Karpas-422 (cell line): ENCODE measurements around the gene MED12L. TPM values are rescaled to one million over a fixed set of nuclear protein-coding genes. Genes with fewer than 3 reads are reported as not detected.

ENCODE experiments used
- DNase-seq: peaks from one replicate; pipeline ENCODE4 v3.0.0-alpha.2; 2015
- H2AFZ ChIP-seq: fragments of 200-600 bp; sonication (generic); 2 replicates; pipeline ENCODE4 v1.6.1; 2014; ENCODE audit warnings: antibody characterized with exemption, low read length, mixed read lengths
- H3K27ac ChIP-seq: fragments of 200-600 bp; sonication (generic); 2 replicates; pipeline ENCODE4 v1.5.1; 2014; ENCODE audit warnings: mild to moderate bottlenecking, low read length, moderate library complexity
- H3K27me3 ChIP-seq: fragments of 200-600 bp; sonication (generic); 2 replicates; pipeline ENCODE4 v1.6.1; 2014; ENCODE audit warnings: low read length, mixed read lengths
- H3K36me3 ChIP-seq: fragments of 200-600 bp; sonication (generic); 2 replicates; pipeline ENCODE4 v1.6.1; 2014; ENCODE audit warnings: low read length, mixed read lengths; ENCODE audit not compliant: insufficient read depth
- H3K4me1 ChIP-seq: fragments of 200-600 bp; sonication (generic); 2 replicates; pipeline ENCODE4 v1.6.1; 2014; ENCODE audit warnings: mild to moderate bottlenecking, low read length, mixed read lengths
- H3K4me2 ChIP-seq: fragments of 200-600 bp; sonication (generic); 2 replicates; pipeline ENCODE4 v1.6.1; 2014; ENCODE audit warnings: low read length, low read depth, mild to moderate bottlenecking; ENCODE audit not compliant: poor library complexity, severe bottlenecking
- H3K4me3 ChIP-seq: fragments of 200-600 bp; sonication (generic); 2 replicates; pipeline ENCODE4 v1.5.1; 2014; ENCODE audit warnings: mild to moderate bottlenecking, antibody characterized with exemption, low read length, mixed read lengths
- H3K79me2 ChIP-seq: fragments of 200-600 bp; sonication (generic); 2 replicates; pipeline ENCODE4 v1.6.1; 2014; ENCODE audit warnings: mild to moderate bottlenecking, low read length, mixed read lengths
- H3K9ac ChIP-seq: fragments of 200-600 bp; sonication (generic); 2 replicates; pipeline ENCODE4 v1.6.0; 2014; ENCODE audit warnings: low read length
- H3K9me2 ChIP-seq: fragments of 200-600 bp; sonication (generic), shearing (Covaris generic); replicated peaks from 2 replicates; pipeline ENCODE4 v1.6.0; 2014; ENCODE audit warnings: mild to moderate bottlenecking, low read length, moderate library complexity; ENCODE audit not compliant: insufficient read depth
- H3K9me3 ChIP-seq: fragments of 300-700, 200-600 bp; sonication (generic); 2 replicates; pipeline ENCODE4 v1.6.1; 2014; ENCODE audit warnings: low read length, mixed read lengths
- H4K20me1 ChIP-seq: fragments of 200-600 bp; sonication (generic); 2 replicates; pipeline ENCODE4 v1.6.1; 2014; ENCODE audit warnings: mild to moderate bottlenecking, antibody characterized with exemption, low read length, low read depth; ENCODE audit not compliant: insufficient read depth
- total RNA-seq: library from RNA; depleted of rRNA; stranded (reverse); fragments of >200 nt; shearing (Covaris generic); gene quantifications from 2 replicates; pipeline ENCODE4 v1.2.3, GENCODE V29; 2014; ENCODE audit warnings: low replicate concordance

The MED12L gene
- total RNA-seq, 1 experiment from 2014 or later, result 2.4 TPM

DNA sequence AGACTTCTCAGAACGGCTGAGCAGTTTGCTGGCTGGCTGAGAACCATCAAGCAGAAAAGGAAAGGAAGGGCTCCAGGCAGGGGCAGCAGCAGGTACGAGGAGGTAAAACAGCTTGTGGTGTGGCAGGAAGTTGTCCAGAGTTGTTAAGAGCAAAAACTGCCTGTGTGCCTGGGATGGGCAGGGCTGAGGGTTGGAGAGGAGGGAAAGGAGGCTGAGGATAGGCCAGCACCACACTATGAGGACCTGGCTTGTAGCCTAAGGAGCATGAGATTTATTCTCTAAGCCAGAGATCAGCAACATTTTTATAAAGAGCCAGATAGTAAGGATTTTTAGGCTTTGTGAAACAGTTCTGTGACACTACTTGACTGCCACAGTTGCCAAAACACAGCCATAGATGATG, 367.4 kb downstream of the MED12L start:
- no peaks in the 10 kb centered on the region for H3K79me2 ChIP-seq

DNA sequence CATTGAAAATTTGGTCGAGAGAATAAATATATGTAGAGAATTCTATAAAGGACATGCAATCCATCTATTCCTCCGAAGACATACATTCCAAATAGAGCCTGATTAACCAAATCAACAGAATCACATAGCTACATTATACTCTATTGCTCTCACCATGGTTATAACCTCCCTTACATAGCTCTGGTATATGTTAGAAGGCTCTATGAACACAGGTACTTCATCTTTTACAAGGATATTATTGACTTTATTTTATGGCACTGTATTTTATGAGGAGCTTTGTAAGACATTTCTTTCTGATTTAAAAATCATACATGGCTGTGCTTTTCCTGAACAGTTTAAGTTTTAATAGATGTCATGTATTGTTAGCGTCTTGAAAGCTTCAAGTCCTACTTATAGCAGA, 370.6 kb downstream of the MED12L start:
- H2AFZ ChIP-seq, result no peak overlapping the region
- H4K20me1 ChIP-seq, result no peaks in the 10 kb centered on the region
- H3K27me3 ChIP-seq, result no peaks in the 10 kb centered on the region
- no peak overlapping the region for H3K4me2 ChIP-seq
- H3K9me3 ChIP-seq, result no peaks in the 10 kb centered on the region
- H3K79me2 ChIP-seq, result no peaks in the 10 kb centered on the region
- no peaks in the 10 kb centered on the region for H3K36me3 ChIP-seq
- H3K27ac ChIP-seq, result no peak overlapping the region
- H3K9me2 ChIP-seq, result no peaks in the 10 kb centered on the region
- H3K4me1 ChIP-seq, result no peaks in the 10 kb centered on the region
- DNase-seq, result no peak
- no peak overlapping the region for H3K9ac ChIP-seq
- H3K4me3 ChIP-seq, result no peak overlapping the region

More for the DNA sequence above, 367.4 kb downstream of the MED12L start:
- no peak overlapping the region for H2AFZ ChIP-seq
- H3K4me1 ChIP-seq, result no peaks in the 10 kb centered on the region
- H3K4me3 ChIP-seq, result no peak overlapping the region
- no peak overlapping the region for H3K9ac ChIP-seq
- H3K27ac ChIP-seq, result no peak overlapping the region
- H3K9me2 ChIP-seq, result no peaks in the 10 kb centered on the region
- H3K4me2 ChIP-seq, result no peak overlapping the region
- DNase-seq, result no peak
- no peaks in the 10 kb centered on the region for H3K36me3 ChIP-seq
- no peaks in the 10 kb centered on the region for H4K20me1 ChIP-seq
- H3K9me3 ChIP-seq, result no peaks in the 10 kb centered on the region
- no peaks in the 10 kb centered on the region for H3K27me3 ChIP-seq

DNA sequence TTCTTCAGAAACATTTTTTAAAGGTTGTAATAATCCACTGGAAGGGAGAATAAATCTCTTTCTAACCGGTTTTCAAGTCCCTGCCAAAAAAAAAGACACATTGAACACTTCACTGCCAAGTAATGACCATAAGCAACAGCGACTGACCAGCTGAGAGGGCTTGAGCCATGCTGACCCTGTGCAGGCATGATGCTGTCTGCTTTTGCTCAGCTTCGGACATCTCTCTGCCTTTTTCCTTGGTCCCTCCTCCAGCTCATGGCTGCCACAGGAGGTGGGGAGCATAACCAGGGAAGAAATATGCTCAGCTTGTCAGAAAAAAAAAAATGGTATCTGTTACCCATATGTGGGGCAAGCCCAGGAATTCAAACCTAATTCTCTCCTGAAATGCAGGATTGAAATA, 373.9 kb downstream of the MED12L start:
- no peaks in the 10 kb centered on the region for H4K20me1 ChIP-seq
- H3K9me2 ChIP-seq, result no peaks in the 10 kb centered on the region
- H3K4me2 ChIP-seq, result no peak overlapping the region
- no peak overlapping the region for H3K4me3 ChIP-seq
- no peaks in the 10 kb centered on the region for H3K4me1 ChIP-seq
- no peaks in the 10 kb centered on the region for H3K36me3 ChIP-seq
- no peak overlapping the region for H3K9ac ChIP-seq
- H3K27ac ChIP-seq, result no peak overlapping the region
- no peaks in the 10 kb centered on the region for H3K79me2 ChIP-seq
- DNase-seq, result no peak
- H2AFZ ChIP-seq, result no peak overlapping the region
- H3K9me3 ChIP-seq, result no peaks in the 10 kb centered on the region
- H3K27me3 ChIP-seq, result no peaks in the 10 kb centered on the region

DNA sequence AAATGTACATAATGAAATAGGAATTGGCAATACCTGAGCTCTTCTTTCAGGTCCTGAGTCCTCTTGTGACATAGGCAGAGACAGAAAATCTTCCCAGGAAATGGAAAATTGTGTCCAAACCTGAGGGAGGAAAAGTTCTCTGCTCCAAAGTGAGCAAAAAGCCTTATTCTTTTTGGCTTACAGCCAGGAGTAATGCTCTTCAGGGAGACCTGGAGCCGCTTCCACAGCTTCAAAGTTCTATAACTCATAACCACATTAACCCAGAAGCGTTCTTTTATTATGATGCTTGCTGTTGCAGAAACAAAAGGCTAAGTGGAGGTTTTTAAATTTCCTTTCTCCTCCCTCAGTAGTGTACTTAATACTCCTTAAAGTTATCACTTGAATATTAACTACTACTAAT, 374.8 kb downstream of the MED12L start:
- no peak overlapping the region for H3K27ac ChIP-seq
- H3K9ac ChIP-seq, result no peak overlapping the region
- no peaks in the 10 kb centered on the region for H3K9me3 ChIP-seq
- no peaks in the 10 kb centered on the region for H3K79me2 ChIP-seq
- no peak overlapping the region for H3K4me2 ChIP-seq
- H3K4me1 ChIP-seq, result no peaks in the 10 kb centered on the region
- H2AFZ ChIP-seq, result no peak overlapping the region
- H3K9me2 ChIP-seq, result no peaks in the 10 kb centered on the region
- H3K4me3 ChIP-seq, result no peak overlapping the region
- H3K36me3 ChIP-seq, result no peaks in the 10 kb centered on the region
- no peaks in the 10 kb centered on the region for H3K27me3 ChIP-seq
- H4K20me1 ChIP-seq, result no peaks in the 10 kb centered on the region
- no peak for DNase-seq

DNA sequence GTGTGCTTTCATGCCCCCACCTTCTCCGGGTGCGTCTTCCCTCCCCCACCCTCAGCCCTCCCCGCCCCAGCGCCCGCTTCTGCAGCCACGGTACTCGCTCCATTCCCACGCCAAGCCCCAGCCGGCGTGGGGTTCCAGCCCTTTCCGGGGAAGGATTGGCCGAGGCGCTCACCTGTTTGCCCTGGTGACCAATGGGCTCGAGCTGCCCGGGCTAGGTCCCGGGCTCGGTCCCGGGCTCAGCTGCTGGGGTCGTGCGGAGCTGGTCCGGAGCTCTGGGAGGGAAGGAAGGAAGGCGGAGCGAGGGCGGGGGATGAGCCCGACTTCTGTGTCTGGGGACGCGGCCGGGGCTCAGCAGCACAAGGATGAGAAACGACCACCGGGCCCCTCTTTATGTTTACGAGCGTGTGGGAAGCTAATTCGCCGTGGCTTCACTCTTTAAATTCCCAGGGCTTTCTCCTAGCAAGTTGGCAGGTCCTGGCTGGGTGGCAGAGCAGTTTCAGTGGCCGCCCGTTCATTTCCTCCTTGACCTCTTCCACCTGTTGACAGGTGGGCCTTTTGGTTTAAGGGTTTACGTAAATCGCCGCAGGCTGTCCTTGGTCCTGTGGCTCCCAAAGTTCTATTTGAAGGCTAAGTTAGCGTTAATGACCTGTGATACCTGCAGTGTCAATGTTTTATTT, 375.4 kb downstream of the MED12L start, which contains the start of gene IGSF10:
TSS of gene IGSF10 (minus strand) at position 288 of the 677 bp plus-strand sequence. CDS start 2,352 bp downstream, outside the sequence.
- Histone ChIP-seq H3K27me3 (no peaks in the 10 kb centered on the region), H3K4me3 (no peak within 1 kb of the TSS), H3K4me2 (no peak within 1 kb of the TSS), H3K36me3 (no peaks in the 10 kb centered on the region), H3K4me1 (no peaks in the 10 kb centered on the region), H3K79me2 (no peaks in the 10 kb centered on the region), H3K9ac (no peak within 1 kb of the TSS), H3K27ac (no peak within 1 kb of the TSS), H4K20me1 (no peaks in the 10 kb centered on the region), H3K9me2 (no peaks in the 10 kb centered on the region), H3K9me3 (no peaks in the 10 kb centered on the region), H2AFZ (no peak within 1 kb of the TSS; the same call in 1 of the 2 replicates)
- no peak for DNase-seq

DNA sequence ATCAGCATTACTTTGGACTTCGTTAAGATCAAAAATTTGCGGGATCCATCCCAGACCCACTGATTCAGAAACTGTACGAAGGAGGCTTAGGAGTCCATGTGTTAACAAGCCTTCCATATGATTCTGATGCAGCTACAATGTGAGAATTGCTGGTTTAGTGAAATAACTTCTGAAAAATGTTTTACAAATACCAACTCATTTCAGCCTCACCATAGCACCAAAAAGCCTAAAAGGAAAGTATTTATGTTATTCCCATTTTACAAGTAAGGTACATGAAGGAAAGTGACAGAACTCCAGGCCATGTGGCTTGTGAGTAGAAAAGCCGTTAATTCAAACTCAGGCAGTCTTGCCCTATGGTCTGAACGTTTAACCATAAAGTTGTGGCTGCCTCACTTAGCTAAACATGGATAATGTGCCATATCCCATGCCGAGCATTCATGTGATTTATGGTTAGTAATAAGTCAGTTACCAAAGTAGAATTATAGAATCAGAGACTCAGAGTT, 376.9 kb downstream of the MED12L start:
- Histone ChIP-seq H3K4me2 (no peak overlapping the region), H3K9me2 (no peaks in the 10 kb centered on the region), H3K27me3 (no peaks in the 10 kb centered on the region), H2AFZ (no peak overlapping the region; the same call in 1 of the 2 replicates), H3K36me3 (no peaks in the 10 kb centered on the region), H3K27ac (no peak overlapping the region), H3K9ac (no peak overlapping the region), H4K20me1 (no peaks in the 10 kb centered on the region), H3K4me3 (no peak overlapping the region), H3K9me3 (no peaks in the 10 kb centered on the region), H3K79me2 (no peaks in the 10 kb centered on the region), H3K4me1 (no peaks in the 10 kb centered on the region)
- no peak for DNase-seq

DNA sequence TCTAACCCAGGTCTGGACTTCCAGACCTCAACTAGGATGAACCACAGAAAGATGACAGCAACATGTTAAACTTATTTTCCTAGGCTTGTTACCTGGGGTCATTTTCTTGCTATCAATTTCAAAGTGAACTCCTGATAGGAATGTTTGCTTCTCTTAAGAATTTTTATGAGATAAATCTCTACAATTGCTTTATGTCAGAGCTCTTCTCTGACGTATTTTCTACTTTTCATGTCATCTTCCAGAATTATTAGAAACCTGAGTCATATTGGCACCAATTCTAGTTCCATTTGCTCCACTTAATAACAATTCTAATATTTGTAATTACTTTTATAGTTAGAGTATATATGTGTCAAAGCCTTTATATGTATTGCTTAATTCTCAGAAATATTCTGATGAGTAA, 377.5 kb downstream of the MED12L start:
- Histone ChIP-seq H3K9me3 (no peaks in the 10 kb centered on the region), H3K4me2 (no peak overlapping the region), H3K27me3 (no peaks in the 10 kb centered on the region), H3K9me2 (no peaks in the 10 kb centered on the region), H3K4me3 (no peak overlapping the region), H3K36me3 (no peaks in the 10 kb centered on the region), H3K4me1 (no peaks in the 10 kb centered on the region), H3K79me2 (no peaks in the 10 kb centered on the region), H4K20me1 (no peaks in the 10 kb centered on the region), H3K9ac (no peak overlapping the region), H2AFZ (no peak overlapping the region), H3K27ac (no peak overlapping the region)
- DNase-seq, result no peak

DNA sequence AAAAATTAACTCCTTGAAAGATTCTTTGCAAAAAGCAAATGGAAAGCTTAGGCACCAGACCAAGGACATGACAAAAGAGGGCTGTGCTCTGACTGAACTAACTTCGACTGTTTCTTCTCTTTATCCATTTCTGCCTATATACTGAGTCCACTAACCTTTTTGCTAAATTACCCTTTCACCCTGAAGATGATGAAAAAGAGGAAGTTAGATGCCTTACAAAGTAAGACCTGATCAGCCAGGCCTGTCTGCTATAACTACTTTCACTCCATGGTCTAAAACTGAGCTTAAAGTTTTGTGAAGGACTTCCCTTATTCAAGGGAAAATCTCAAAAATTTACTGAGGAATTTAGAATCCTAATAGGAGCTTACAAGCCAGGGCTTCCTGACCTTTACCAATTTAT, 381.6 kb downstream of the MED12L start:
- no peak overlapping the region for H3K4me3 ChIP-seq
- no peaks in the 10 kb centered on the region for H3K9me3 ChIP-seq
- H2AFZ ChIP-seq, result no peak overlapping the region
- no peaks in the 10 kb centered on the region for H3K36me3 ChIP-seq
- no peak overlapping the region for H3K9ac ChIP-seq
- H3K4me1 ChIP-seq, result no peaks in the 10 kb centered on the region
- peak; percentile 67 for DNase-seq
- no peaks in the 10 kb centered on the region for H4K20me1 ChIP-seq
- no peaks in the 10 kb centered on the region for H3K79me2 ChIP-seq
- H3K4me2 ChIP-seq, result no peak overlapping the region
- no peaks in the 10 kb centered on the region for H3K27me3 ChIP-seq
- H3K9me2 ChIP-seq, result no peaks in the 10 kb centered on the region
- no peak overlapping the region for H3K27ac ChIP-seq
